Activated CD4-positive, alpha-beta T cell treated with anti-CD3 and anti-CD28 coated beads, Interleukin-2, amount 10 ng/mL, durations not matched to agents 7 days and 5 days (primary cell): ENCODE results near the gene EAF2. TPM values are rescaled to one million over a fixed set of nuclear protein-coding genes. Genes with fewer than 3 reads are reported as not detected.

ENCODE experiments used
- CTCF ChIA-PET: fragments of 350-600 bp; sonication (Branson Sonifier 250); formaldehyde crosslinking; loops from one replicate; lab custom pipeline; 2021; ENCODE audit warnings: antibody characterized with exemption; lab: Charles Lee
- POLR2A ChIA-PET: fragments of 350-600 bp; sonication (Branson Sonifier 250); formaldehyde crosslinking; loops from one replicate; lab custom pipeline; 2021; ENCODE audit warnings: antibody characterized with exemption; lab: Charles Lee
- DNase-seq: peaks from one replicate; pipeline ENCODE4 v3.0.0-alpha.2; 2020
- H3K27ac Mint-ChIP-seq: one replicate; pipeline ENCODE4 v1.8.0; 2021; ENCODE audit warnings: mild to moderate bottlenecking, moderate library complexity, mixed read lengths
- H3K27me3 Mint-ChIP-seq: one replicate; pipeline ENCODE4 v1.8.0; 2021; ENCODE audit warnings: mixed read lengths
- H3K36me3 Mint-ChIP-seq: one replicate; pipeline ENCODE4 v1.8.0; 2021; ENCODE audit warnings: low read depth, mixed read lengths
- H3K4me1 Mint-ChIP-seq: one replicate; pipeline ENCODE4 v1.8.0; 2021; ENCODE audit warnings: mixed read lengths
- H3K4me3 Mint-ChIP-seq: one replicate; pipeline ENCODE4 v1.8.0; 2021; ENCODE audit warnings: mild to moderate bottlenecking, moderate library complexity, mixed read lengths
- H3K9me3 Mint-ChIP-seq: one replicate; pipeline ENCODE4 v1.8.0; 2021; ENCODE audit warnings: mixed read lengths
- total RNA-seq, 2 experiments: library from RNA; stranded (reverse); gene quantifications; one replicate each; pipeline ENCODE4 v1.2.3, GENCODE V29; 2021

EAF2 gene
- total RNA-seq, 2 experiments from 2014 or later, result 9.4 to 11.7 TPM

GRCh38 chr3:121918779-121919483 is 83.9 kb downstream of the EAF2 start:
- Mint-ChIP-seq H3K4me1 (no peaks in the 10 kb centered on the region), H3K36me3 (peaks cover 5% of the 10 kb centered on the region), H3K27me3 (no peaks in the 10 kb centered on the region), H3K4me3 (no peak overlapping the region), H3K27ac (no peak overlapping the region), H3K9me3 (no peaks in the 10 kb centered on the region)
- DNase-seq, result no peak
- POLR2A ChIA-PET, result no interaction called here
- CTCF ChIA-PET, result interaction anchor here (0.6 kb wide), 1 partner anchor 490 kb away, joined by 3 read pairs; no protein-coding TSS in a partner anchor

GRCh38 chr3:121924734-121925133 is 89.7 kb downstream of the EAF2 start:
- no peak for DNase-seq
- Mint-ChIP-seq H3K4me1 (no peaks in the 10 kb centered on the region), H3K9me3 (no peaks in the 10 kb centered on the region), H3K4me3 (no peak overlapping the region), H3K27me3 (no peaks in the 10 kb centered on the region), H3K27ac (no peak overlapping the region), H3K36me3 (peaks cover 19% of the 10 kb centered on the region)
- ChIA-PET POLR2A (interaction anchor here (0.6 kb wide), 1 partner anchor 22 kb away, joined by 5 read pairs; no protein-coding TSS in a partner anchor), CTCF (no interaction called here)

GRCh38 chr3:121926380-121926779 is 91.4 kb downstream of the EAF2 start:
- POLR2A ChIA-PET, result no interaction called here
- no peak for DNase-seq
- Mint-ChIP-seq H3K9me3 (no peaks in the 10 kb centered on the region), H3K4me1 (no peaks in the 10 kb centered on the region), H3K27me3 (no peaks in the 10 kb centered on the region), H3K36me3 (peaks cover 19% of the 10 kb centered on the region), H3K4me3 (no peak overlapping the region), H3K27ac (no peak overlapping the region)
- CTCF ChIA-PET, result no interaction called here

Other genes starting within 250 kb of the EAF2 start
- gene FBXO40, start 241.8 kb upstream of the EAF2 start, total RNA-seq, result not detected
- 100 to 1,000 TPM; 339 to 350 TPM for gene HCLS1, start 174.3 kb upstream of the EAF2 start, total RNA-seq
- gene GOLGB1, start 85.5 kb upstream of the EAF2 start, total RNA-seq, result 10 to 100 TPM; 27.4 to 31.7 TPM
- 10 to 100 TPM; 28.4 to 34.0 TPM for gene IQCB1, start 149 bp upstream of the EAF2 start, total RNA-seq
- 1 to 10 TPM; 2.2 TPM for gene SLC15A2, start 59.2 kb downstream of the EAF2 start, total RNA-seq
- gene ILDR1, start 187.0 kb downstream of the EAF2 start, total RNA-seq, result under 1 TPM in 1 of 2 experiments, not detected in 1; 0.17 TPM
- 1 to 10 TPM; 1.9 to 2.5 TPM for gene CD86, start 220.2 kb downstream of the EAF2 start, total RNA-seq